Mammary epithelial cell (primary cell): Measurements from ENCODE around the gene CPSF3.

Experiments
- CTCF ChIP-seq, 2 donors: IDR thresholded peaks in 1 of 2; conservative IDR thresholded peaks in 1 of 2; 2 replicates each; pipeline ENCODE4 v1.5.1; 2011 to 2012; ENCODE audit warnings: inconsistent platforms in 2 of 2, low read length in 2 of 2, mild to moderate bottlenecking in 2 of 2, control low read depth in 1 of 2, low read depth in 1 of 2; ENCODE audit not compliant: insufficient read depth in 1 of 2; ENCODE audit errors: extremely low read depth in 1 of 2
- EZH2 ChIP-seq: IDR thresholded peaks from 2 replicates; pipeline ENCODE4 v1.6.1; 2012; ENCODE audit warnings: low read length, inconsistent platforms, borderline replicate concordance

GRCh38 chr2:9497017-9497416 lies 73.6 kb downstream of the CPSF3 start:
- no peak for TF ChIP-seq CTCF (conservative IDR thresholded peaks at IDR 0.05 in 1 of 2, IDR thresholded peaks at IDR 0.05 in 1 of 2; ENCODE audit: extremely low read depth in 1 of 2, insufficient read depth in 1 of 2, low read depth in 1 of 2, low read length in 2 of 2)
- TF ChIP-seq EZH2, result no peak
